ENCODE results near the gene FAM50B. TPM values are rescaled to one million over a fixed set of nuclear protein-coding genes. Genes with fewer than 3 reads are reported as not detected.

Gene FAM50B
- total RNA-seq, 4 donors from 2014 or later: 8.5 to 15.7 (median 11.6) TPM

- no peak for TF ChIP-seq CTCF (IDR thresholded peaks at IDR 0.05)
- Histone ChIP-seq H3K27ac (peak overlapping the region; percentile 7), H3K9me3 (no peaks in the 10 kb centered on the region), H3K27me3 (no peaks in the 10 kb centered on the region), H3K4me3 (no peak overlapping the region), H3K4me1 (peaks cover 40% of the 10 kb centered on the region), H3K36me3 (no peaks in the 10 kb centered on the region)
- DNase-seq (ENCODE audit: low spot score in 2 of 2): peak in 1 of 2 donors; percentile 29
- WGBS: 96% methylated on average over 9 of the region's 9 CpGs
These were observed 36.3 kb downstream of the FAM50B start for GRCh38 chr6:3885262-3886036.

- peak in 1 of 2 donors; percentile 76 for DNase-seq (ENCODE audit: low spot score in 2 of 2)
- TF ChIP-seq CTCF (IDR thresholded peaks at IDR 0.05) (peak in 1 of 2 donors; percentile 37), EP300 (IDR thresholded peaks at IDR 0.05) (no peak), POLR2A (IDR thresholded peaks at IDR 0.05) (no peak), POLR2AphosphoS5 (IDR thresholded peaks at IDR 0.05) (no peak)
- Histone ChIP-seq H3K27me3 (no peaks in the 10 kb centered on the region), H3K36me3 (no peaks in the 10 kb centered on the region), H3K4me3 (no peak overlapping the region), H3K27ac (peak overlapping the region; percentile 70), H3K9me3 (no peaks in the 10 kb centered on the region), H3K4me1 (peaks cover 39% of the 10 kb centered on the region)
- 37% methylated on average over 9 of the region's 9 CpGs for WGBS
These were observed 38.1 kb downstream of the FAM50B start for GRCh38 chr6:3887150-3887700.

- no peak overlapping the region for H3K4me3 ChIP-seq
- no peaks in the 10 kb centered on the region for H3K36me3 ChIP-seq
- TF ChIP-seq POLR2A (IDR thresholded peaks at IDR 0.05): no peak
- TF ChIP-seq EP300 (IDR thresholded peaks at IDR 0.05): no peak
- TF ChIP-seq CTCF (IDR thresholded peaks at IDR 0.05): no peak
- TF ChIP-seq POLR2AphosphoS5 (IDR thresholded peaks at IDR 0.05): peak in 2 of 3 donors; percentile 39 to 69
- no peaks in the 10 kb centered on the region for H3K9me3 ChIP-seq
- 58% methylated on average over 15 of the region's 15 CpGs for WGBS
- H3K4me1 ChIP-seq: peaks cover 34% of the 10 kb centered on the region
- peak; percentile 77 to 88 for DNase-seq (ENCODE audit: low spot score in 2 of 2)
- H3K27ac ChIP-seq: peak overlapping the region; percentile 70
- H3K27me3 ChIP-seq: no peaks in the 10 kb centered on the region
These were observed 39.2 kb downstream of the FAM50B start for GRCh38 chr6:3888153-3888957.

GRCh38 chr6:3890047-3890446 is 40.9 kb downstream of the FAM50B start:
- no peaks in the 10 kb centered on the region for H3K36me3 ChIP-seq
- H3K9me3 ChIP-seq: no peaks in the 10 kb centered on the region
- no peak overlapping the region for H3K4me3 ChIP-seq
- no peak for TF ChIP-seq EP300 (IDR thresholded peaks at IDR 0.05)
- TF ChIP-seq POLR2A (IDR thresholded peaks at IDR 0.05): no peak
- TF ChIP-seq CTCF (IDR thresholded peaks at IDR 0.05): no peak
- TF ChIP-seq POLR2AphosphoS5 (IDR thresholded peaks at IDR 0.05): no peak
- H3K4me1 ChIP-seq: peaks cover 23% of the 10 kb centered on the region
- DNase-seq (ENCODE audit: low spot score in 2 of 2): no peak
- 92% methylated on average over 9 of the region's 9 CpGs for WGBS
- H3K27ac ChIP-seq: no peak overlapping the region
- H3K27me3 ChIP-seq: no peaks in the 10 kb centered on the region

GRCh38 chr6:3891883-3892282 is 42.7 kb downstream of the FAM50B start:
- DNase-seq (ENCODE audit: low spot score in 2 of 2): peak in 1 of 2 donors; percentile 34
- Histone ChIP-seq H3K27ac (peak overlapping the region; percentile 59), H3K36me3 (no peaks in the 10 kb centered on the region), H3K4me3 (no peak overlapping the region), H3K4me1 (peaks cover 19% of the 10 kb centered on the region), H3K27me3 (no peaks in the 10 kb centered on the region), H3K9me3 (no peaks in the 10 kb centered on the region)
- TF ChIP-seq POLR2AphosphoS5 (IDR thresholded peaks at IDR 0.05): no peak
- TF ChIP-seq EP300 (IDR thresholded peaks at IDR 0.05): no peak
- TF ChIP-seq POLR2A (IDR thresholded peaks at IDR 0.05): no peak
- no peak for TF ChIP-seq CTCF (IDR thresholded peaks at IDR 0.05)
- 71% methylated on average over 3 of the region's 3 CpGs for WGBS
